HEK293 (cell line): ENCODE results near the gene BBC3.
A peak's percentile ranks its signal among the peaks of the same experiment; 100 is the strongest.

Experiments used
- IKZF3 ChIP-seq: fragments of 450-650 bp; IDR thresholded peaks from 2 replicates; pipeline ENCODE4 v1.5.0; 2018; ENCODE audit warnings: missing biosample characterization, mild to moderate bottlenecking, missing genetic modification characterization, moderate library complexity
- KLF17 ChIP-seq: fragments of 450-650 bp; formaldehyde crosslinking; IDR thresholded peaks from 2 replicates; pipeline ENCODE4 v1.5.1; 2016; ENCODE audit warnings: missing biosample characterization, missing genetic modification characterization
- PBX3 ChIP-seq: sonication (generic); formaldehyde crosslinking; IDR thresholded peaks from 2 replicates; pipeline ENCODE4 v1.8.1; 2022; ENCODE audit warnings: mild to moderate bottlenecking, moderate library complexity, missing genetic modification reagents
- SCRT2 ChIP-seq: fragments of 450-650 bp; formaldehyde crosslinking; IDR thresholded peaks from 2 replicates; pipeline ENCODE4 v1.5.1; 2016; ENCODE audit warnings: missing biosample characterization, missing genetic modification characterization
- SP2 ChIP-seq: fragments of 450-650 bp; formaldehyde crosslinking; IDR thresholded peaks from 2 replicates; pipeline ENCODE4 v1.5.1; 2016; ENCODE audit warnings: missing biosample characterization, missing genetic modification characterization
- TRIM28 ChIP-seq: IDR thresholded peaks from 2 replicates; pipeline ENCODE4 v1.6.1; 2011; ENCODE audit warnings: low read length, control low read depth, borderline replicate concordance
- TSHZ1 ChIP-seq: fragments of 450-650 bp; formaldehyde crosslinking; IDR thresholded peaks from 2 replicates; pipeline ENCODE4 v1.5.1; 2016; ENCODE audit warnings: missing biosample characterization, missing genetic modification characterization, borderline replicate concordance
- WT1 ChIP-seq: fragments of 450-650 bp; formaldehyde crosslinking; IDR thresholded peaks from 2 replicates; pipeline ENCODE4 v1.5.1; 2016; ENCODE audit warnings: missing biosample characterization, missing genetic modification characterization
- ZBTB21 ChIP-seq: fragments of 450-650 bp; formaldehyde crosslinking; IDR thresholded peaks from 2 replicates; pipeline ENCODE4 v1.5.1; 2017; ENCODE audit warnings: missing biosample characterization, missing genetic modification characterization
- ZNF112 ChIP-seq: fragments of 450-650 bp; formaldehyde crosslinking; IDR thresholded peaks from 2 replicates; pipeline ENCODE4 v1.5.0; 2017; ENCODE audit warnings: missing biosample characterization, missing genetic modification characterization
- ZNF133 ChIP-seq: fragments of 450-650 bp; formaldehyde crosslinking; IDR thresholded peaks from 2 replicates; pipeline ENCODE4 v1.5.1; 2016; ENCODE audit warnings: missing biosample characterization, missing genetic modification characterization
- ZNF175 ChIP-seq: fragments of 450-650 bp; formaldehyde crosslinking; IDR thresholded peaks from 2 replicates; pipeline ENCODE4 v1.5.1; 2016; ENCODE audit warnings: missing biosample characterization, missing genetic modification characterization
- ZNF2 ChIP-seq: fragments of 450-650 bp; formaldehyde crosslinking; IDR thresholded peaks from 2 replicates; pipeline ENCODE4 v1.5.1; 2016; ENCODE audit warnings: missing biosample characterization, missing genetic modification characterization
- ZNF221 ChIP-seq: fragments of 450-650 bp; formaldehyde crosslinking; IDR thresholded peaks from 2 replicates; pipeline ENCODE4 v1.5.1; 2017; ENCODE audit warnings: missing biosample characterization, missing genetic modification characterization, borderline replicate concordance
- ZNF302 ChIP-seq: fragments of 450-650 bp; formaldehyde crosslinking; IDR thresholded peaks from 2 replicates; pipeline ENCODE4 v1.5.1; 2016; ENCODE audit warnings: missing biosample characterization, missing genetic modification characterization, low read depth
- ZNF423 ChIP-seq: fragments of 450-650 bp; formaldehyde crosslinking; IDR thresholded peaks from 2 replicates; pipeline ENCODE4 v1.5.1; 2016; ENCODE audit warnings: missing biosample characterization, missing genetic modification characterization
- ZNF473 ChIP-seq: fragments of 450-650 bp; formaldehyde crosslinking; IDR thresholded peaks from 2 replicates; pipeline ENCODE4 v1.5.1; 2017; ENCODE audit warnings: missing biosample characterization, missing genetic modification characterization
- ZNF549 ChIP-seq: fragments of 450-650 bp; IDR thresholded peaks from 2 replicates; pipeline ENCODE4 v1.5.1; 2018; ENCODE audit warnings: missing biosample characterization, missing genetic modification characterization, mild to moderate bottlenecking, inconsistent platforms, moderate library complexity
- ZNF555 ChIP-seq: fragments of 450-650 bp; formaldehyde crosslinking; conservative IDR thresholded peaks from 2 replicates; pipeline ENCODE4 v1.5.1; 2017; ENCODE audit warnings: missing biosample characterization, mild to moderate bottlenecking, missing genetic modification characterization, inconsistent platforms
- ZNF560 ChIP-seq: fragments of 450-650 bp; formaldehyde crosslinking; IDR thresholded peaks from 2 replicates; pipeline ENCODE4 v1.5.1; 2017; ENCODE audit warnings: missing biosample characterization, missing genetic modification characterization, borderline replicate concordance
- ZNF658 ChIP-seq: fragments of 450-650 bp; formaldehyde crosslinking; IDR thresholded peaks from 2 replicates; pipeline ENCODE4; 2016; ENCODE audit warnings: missing biosample characterization, missing genetic modification characterization
- ZNF670 ChIP-seq: fragments of 450-650 bp; formaldehyde crosslinking; IDR thresholded peaks from 2 replicates; pipeline ENCODE4 v1.5.1; 2016; ENCODE audit warnings: missing biosample characterization, missing genetic modification characterization, low read depth
- ZNF707 ChIP-seq: fragments of 450-650 bp; formaldehyde crosslinking; IDR thresholded peaks from 2 replicates; pipeline ENCODE4 v1.5.1; 2016; ENCODE audit warnings: missing biosample characterization, missing genetic modification characterization
- ZSCAN16 ChIP-seq: fragments of 450-650 bp; formaldehyde crosslinking; IDR thresholded peaks from 2 replicates; pipeline ENCODE4 v1.5.1; 2016; ENCODE audit warnings: missing biosample characterization, missing genetic modification characterization
- ZSCAN30 ChIP-seq: fragments of 450-650 bp; IDR thresholded peaks from 2 replicates; pipeline ENCODE4 v1.5.1; 2018; ENCODE audit warnings: missing biosample characterization, mild to moderate bottlenecking, missing genetic modification characterization, moderate library complexity
- TF ChIP-seq, protein P1 (sequence below): fragments of 450-650 bp; IDR thresholded peaks from 2 replicates; pipeline ENCODE4 v1.5.1; 2018; ENCODE audit warnings: missing biosample characterization, missing genetic modification characterization
- TF ChIP-seq, protein P2 (sequence below): fragments of 450-650 bp; formaldehyde crosslinking; IDR thresholded peaks from 2 replicates; pipeline ENCODE4 v1.5.1; 2016; ENCODE audit warnings: missing biosample characterization, missing genetic modification characterization, borderline replicate concordance

The BBC3 gene

GRCh38 chr19:47273313-47274070, 42.5 kb upstream of the BBC3 start (continued):
- no peak for TF ChIP-seq PBX3 (CRISPR knock-in tag)
- TF ChIP-seq, protein P1, sequence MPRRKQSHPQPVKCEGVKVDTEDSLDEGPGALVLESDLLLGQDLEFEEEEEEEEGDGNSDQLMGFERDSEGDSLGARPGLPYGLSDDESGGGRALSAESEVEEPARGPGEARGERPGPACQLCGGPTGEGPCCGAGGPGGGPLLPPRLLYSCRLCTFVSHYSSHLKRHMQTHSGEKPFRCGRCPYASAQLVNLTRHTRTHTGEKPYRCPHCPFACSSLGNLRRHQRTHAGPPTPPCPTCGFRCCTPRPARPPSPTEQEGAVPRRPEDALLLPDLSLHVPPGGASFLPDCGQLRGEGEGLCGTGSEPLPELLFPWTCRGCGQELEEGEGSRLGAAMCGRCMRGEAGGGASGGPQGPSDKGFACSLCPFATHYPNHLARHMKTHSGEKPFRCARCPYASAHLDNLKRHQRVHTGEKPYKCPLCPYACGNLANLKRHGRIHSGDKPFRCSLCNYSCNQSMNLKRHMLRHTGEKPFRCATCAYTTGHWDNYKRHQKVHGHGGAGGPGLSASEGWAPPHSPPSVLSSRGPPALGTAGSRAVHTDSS (tag by site-specific recombination) = peak; percentile 49
- TF ChIP-seq IKZF3 = no peak
- TF ChIP-seq ZNF670 (tag by site-specific recombination) = no peak
- peak; percentile 16; the same call in 1 of the 2 replicates for TF ChIP-seq KLF17
- TF ChIP-seq ZNF221 (tag by site-specific recombination) = no peak
- TF ChIP-seq ZNF133 (tag by site-specific recombination) = no peak
- TF ChIP-seq ZNF707 (tag by site-specific recombination) = no peak
- TF ChIP-seq ZNF560 (tag by site-specific recombination) = no peak
- no peak for TF ChIP-seq ZNF549 (tag by site-specific recombination)
- TF ChIP-seq WT1 (tag by site-specific recombination) = no peak; the same call in 1 of the 2 replicates
- TF ChIP-seq ZNF658 (tag by site-specific recombination) = no peak
- TF ChIP-seq ZNF555 (tag by site-specific recombination) = no peak
- TF ChIP-seq ZNF175 (tag by site-specific recombination) = no peak
- TF ChIP-seq ZNF302 (tag by site-specific recombination) = no peak
- TF ChIP-seq ZNF473 = no peak
- TF ChIP-seq ZNF112 = no peak
- TF ChIP-seq, protein P2, sequence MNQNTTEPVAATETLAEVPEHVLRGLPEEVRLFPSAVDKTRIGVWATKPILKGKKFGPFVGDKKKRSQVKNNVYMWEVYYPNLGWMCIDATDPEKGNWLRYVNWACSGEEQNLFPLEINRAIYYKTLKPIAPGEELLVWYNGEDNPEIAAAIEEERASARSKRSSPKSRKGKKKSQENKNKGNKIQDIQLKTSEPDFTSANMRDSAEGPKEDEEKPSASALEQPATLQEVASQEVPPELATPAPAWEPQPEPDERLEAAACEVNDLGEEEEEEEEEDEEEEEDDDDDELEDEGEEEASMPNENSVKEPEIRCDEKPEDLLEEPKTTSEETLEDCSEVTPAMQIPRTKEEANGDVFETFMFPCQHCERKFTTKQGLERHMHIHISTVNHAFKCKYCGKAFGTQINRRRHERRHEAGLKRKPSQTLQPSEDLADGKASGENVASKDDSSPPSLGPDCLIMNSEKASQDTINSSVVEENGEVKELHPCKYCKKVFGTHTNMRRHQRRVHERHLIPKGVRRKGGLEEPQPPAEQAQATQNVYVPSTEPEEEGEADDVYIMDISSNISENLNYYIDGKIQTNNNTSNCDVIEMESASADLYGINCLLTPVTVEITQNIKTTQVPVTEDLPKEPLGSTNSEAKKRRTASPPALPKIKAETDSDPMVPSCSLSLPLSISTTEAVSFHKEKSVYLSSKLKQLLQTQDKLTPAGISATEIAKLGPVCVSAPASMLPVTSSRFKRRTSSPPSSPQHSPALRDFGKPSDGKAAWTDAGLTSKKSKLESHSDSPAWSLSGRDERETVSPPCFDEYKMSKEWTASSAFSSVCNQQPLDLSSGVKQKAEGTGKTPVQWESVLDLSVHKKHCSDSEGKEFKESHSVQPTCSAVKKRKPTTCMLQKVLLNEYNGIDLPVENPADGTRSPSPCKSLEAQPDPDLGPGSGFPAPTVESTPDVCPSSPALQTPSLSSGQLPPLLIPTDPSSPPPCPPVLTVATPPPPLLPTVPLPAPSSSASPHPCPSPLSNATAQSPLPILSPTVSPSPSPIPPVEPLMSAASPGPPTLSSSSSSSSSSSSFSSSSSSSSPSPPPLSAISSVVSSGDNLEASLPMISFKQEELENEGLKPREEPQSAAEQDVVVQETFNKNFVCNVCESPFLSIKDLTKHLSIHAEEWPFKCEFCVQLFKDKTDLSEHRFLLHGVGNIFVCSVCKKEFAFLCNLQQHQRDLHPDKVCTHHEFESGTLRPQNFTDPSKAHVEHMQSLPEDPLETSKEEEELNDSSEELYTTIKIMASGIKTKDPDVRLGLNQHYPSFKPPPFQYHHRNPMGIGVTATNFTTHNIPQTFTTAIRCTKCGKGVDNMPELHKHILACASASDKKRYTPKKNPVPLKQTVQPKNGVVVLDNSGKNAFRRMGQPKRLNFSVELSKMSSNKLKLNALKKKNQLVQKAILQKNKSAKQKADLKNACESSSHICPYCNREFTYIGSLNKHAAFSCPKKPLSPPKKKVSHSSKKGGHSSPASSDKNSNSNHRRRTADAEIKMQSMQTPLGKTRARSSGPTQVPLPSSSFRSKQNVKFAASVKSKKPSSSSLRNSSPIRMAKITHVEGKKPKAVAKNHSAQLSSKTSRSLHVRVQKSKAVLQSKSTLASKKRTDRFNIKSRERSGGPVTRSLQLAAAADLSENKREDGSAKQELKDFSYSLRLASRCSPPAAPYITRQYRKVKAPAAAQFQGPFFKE (tag by site-specific recombination) = no peak
- TF ChIP-seq TSHZ1 = no peak
- TF ChIP-seq ZSCAN30 (tag by site-specific recombination) = peak; percentile 77; the same call in 1 of the 2 replicates
- no peak for TF ChIP-seq SCRT2 (tag by site-specific recombination)
- TF ChIP-seq ZNF2 (tag by site-specific recombination) = 0 out of 2 replicates have a peak, but pooled peaks have one; percentile 35
- TF ChIP-seq SP2 (tag by site-specific recombination) = peak; percentile 67
- TF ChIP-seq ZNF423 (tag by site-specific recombination) = no peak
- TF ChIP-seq ZBTB21 (tag by site-specific recombination) = peak; percentile 80
- TF ChIP-seq ZSCAN16 = no peak
- 0 out of 2 replicates have a peak, but pooled peaks have one; percentile 37 for TF ChIP-seq TRIM28
